ENCODE measurements around the gene SDHAF1. TPM values are rescaled to one million over a fixed set of nuclear protein-coding genes. Genes with fewer than 3 reads are reported as not detected.

SDHAF1 gene
- total and polyA plus RNA-seq, 2 of the 8 experiments (the other 6 are each of a cell fraction or from before 2014, with no cell fraction given), result 16.0 to 21.3 TPM

DNA sequence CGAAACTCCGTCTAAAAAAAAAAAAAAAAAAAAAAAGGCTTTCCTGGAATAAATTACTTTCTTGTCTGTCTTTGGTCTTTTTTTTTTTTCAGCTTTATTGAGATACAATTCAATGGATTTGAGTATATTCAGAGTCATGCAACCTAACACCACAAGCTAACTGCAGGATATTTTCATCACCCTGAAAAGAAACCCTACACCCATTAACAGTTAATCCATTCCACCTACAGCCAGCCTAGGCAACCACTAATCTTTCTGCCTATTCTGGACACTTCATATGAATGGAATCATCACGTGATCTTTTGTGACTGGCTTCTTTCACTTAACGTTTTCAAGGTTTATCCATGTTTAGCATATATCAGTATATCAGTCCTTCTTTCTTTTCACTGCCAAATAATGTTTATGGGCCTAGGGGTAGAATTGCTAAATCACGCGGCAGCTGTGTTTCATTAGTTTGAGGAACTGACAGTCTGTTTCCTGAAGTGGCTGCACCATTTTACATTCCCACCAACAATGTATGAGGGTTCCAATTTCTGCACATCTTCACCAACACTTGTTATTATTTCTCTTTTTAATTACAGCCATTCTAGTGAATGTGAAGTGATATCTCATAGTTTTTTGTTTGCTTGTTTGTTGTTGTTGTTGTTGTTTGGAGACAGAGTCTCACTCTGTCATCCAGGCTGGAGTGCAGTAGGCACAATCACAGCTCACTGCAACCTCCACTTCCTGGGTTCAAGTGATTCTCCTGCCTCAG, 38.9 kb upstream of the SDHAF1 start (continued):
- TF ChIP-seq, protein P1, sequence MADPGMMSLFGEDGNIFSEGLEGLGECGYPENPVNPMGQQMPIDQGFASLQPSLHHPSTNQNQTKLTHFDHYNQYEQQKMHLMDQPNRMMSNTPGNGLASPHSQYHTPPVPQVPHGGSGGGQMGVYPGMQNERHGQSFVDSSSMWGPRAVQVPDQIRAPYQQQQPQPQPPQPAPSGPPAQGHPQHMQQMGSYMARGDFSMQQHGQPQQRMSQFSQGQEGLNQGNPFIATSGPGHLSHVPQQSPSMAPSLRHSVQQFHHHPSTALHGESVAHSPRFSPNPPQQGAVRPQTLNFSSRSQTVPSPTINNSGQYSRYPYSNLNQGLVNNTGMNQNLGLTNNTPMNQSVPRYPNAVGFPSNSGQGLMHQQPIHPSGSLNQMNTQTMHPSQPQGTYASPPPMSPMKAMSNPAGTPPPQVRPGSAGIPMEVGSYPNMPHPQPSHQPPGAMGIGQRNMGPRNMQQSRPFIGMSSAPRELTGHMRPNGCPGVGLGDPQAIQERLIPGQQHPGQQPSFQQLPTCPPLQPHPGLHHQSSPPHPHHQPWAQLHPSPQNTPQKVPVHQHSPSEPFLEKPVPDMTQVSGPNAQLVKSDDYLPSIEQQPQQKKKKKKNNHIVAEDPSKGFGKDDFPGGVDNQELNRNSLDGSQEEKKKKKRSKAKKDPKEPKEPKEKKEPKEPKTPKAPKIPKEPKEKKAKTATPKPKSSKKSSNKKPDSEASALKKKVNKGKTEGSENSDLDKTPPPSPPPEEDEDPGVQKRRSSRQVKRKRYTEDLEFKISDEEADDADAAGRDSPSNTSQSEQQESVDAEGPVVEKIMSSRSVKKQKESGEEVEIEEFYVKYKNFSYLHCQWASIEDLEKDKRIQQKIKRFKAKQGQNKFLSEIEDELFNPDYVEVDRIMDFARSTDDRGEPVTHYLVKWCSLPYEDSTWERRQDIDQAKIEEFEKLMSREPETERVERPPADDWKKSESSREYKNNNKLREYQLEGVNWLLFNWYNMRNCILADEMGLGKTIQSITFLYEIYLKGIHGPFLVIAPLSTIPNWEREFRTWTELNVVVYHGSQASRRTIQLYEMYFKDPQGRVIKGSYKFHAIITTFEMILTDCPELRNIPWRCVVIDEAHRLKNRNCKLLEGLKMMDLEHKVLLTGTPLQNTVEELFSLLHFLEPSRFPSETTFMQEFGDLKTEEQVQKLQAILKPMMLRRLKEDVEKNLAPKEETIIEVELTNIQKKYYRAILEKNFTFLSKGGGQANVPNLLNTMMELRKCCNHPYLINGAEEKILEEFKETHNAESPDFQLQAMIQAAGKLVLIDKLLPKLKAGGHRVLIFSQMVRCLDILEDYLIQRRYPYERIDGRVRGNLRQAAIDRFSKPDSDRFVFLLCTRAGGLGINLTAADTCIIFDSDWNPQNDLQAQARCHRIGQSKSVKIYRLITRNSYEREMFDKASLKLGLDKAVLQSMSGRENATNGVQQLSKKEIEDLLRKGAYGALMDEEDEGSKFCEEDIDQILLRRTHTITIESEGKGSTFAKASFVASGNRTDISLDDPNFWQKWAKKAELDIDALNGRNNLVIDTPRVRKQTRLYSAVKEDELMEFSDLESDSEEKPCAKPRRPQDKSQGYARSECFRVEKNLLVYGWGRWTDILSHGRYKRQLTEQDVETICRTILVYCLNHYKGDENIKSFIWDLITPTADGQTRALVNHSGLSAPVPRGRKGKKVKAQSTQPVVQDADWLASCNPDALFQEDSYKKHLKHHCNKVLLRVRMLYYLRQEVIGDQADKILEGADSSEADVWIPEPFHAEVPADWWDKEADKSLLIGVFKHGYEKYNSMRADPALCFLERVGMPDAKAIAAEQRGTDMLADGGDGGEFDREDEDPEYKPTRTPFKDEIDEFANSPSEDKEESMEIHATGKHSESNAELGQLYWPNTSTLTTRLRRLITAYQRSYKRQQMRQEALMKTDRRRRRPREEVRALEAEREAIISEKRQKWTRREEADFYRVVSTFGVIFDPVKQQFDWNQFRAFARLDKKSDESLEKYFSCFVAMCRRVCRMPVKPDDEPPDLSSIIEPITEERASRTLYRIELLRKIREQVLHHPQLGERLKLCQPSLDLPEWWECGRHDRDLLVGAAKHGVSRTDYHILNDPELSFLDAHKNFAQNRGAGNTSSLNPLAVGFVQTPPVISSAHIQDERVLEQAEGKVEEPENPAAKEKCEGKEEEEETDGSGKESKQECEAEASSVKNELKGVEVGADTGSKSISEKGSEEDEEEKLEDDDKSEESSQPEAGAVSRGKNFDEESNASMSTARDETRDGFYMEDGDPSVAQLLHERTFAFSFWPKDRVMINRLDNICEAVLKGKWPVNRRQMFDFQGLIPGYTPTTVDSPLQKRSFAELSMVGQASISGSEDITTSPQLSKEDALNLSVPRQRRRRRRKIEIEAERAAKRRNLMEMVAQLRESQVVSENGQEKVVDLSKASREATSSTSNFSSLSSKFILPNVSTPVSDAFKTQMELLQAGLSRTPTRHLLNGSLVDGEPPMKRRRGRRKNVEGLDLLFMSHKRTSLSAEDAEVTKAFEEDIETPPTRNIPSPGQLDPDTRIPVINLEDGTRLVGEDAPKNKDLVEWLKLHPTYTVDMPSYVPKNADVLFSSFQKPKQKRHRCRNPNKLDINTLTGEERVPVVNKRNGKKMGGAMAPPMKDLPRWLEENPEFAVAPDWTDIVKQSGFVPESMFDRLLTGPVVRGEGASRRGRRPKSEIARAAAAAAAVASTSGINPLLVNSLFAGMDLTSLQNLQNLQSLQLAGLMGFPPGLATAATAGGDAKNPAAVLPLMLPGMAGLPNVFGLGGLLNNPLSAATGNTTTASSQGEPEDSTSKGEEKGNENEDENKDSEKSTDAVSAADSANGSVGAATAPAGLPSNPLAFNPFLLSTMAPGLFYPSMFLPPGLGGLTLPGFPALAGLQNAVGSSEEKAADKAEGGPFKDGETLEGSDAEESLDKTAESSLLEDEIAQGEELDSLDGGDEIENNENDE (IDR thresholded peaks at IDR 0.05; ENCODE audit: insufficient replicate concordance, low read length), result no peak
- no peak for TF ChIP-seq JUND (IDR thresholded peaks at IDR 0.05; ENCODE audit: low read length)
- no peak for TF ChIP-seq RAD21 (IDR thresholded peaks at IDR 0.05 in 1 of 2, conservative IDR thresholded peaks at IDR 0.05 in 1 of 2; ENCODE audit: low read depth in 2 of 2, low read length in 2 of 2)
- TF ChIP-seq SP2 (IDR thresholded peaks at IDR 0.05; ENCODE audit: low read length), result no peak
- no peak for TF ChIP-seq FOSL1 (IDR thresholded peaks at IDR 0.05; ENCODE audit: insufficient read depth, low read depth, low read length)
- no peak for TF ChIP-seq EGR1 (IDR thresholded peaks at IDR 0.05; ENCODE audit: borderline replicate concordance, low read depth, low read length)
- TF ChIP-seq SAP30 (IDR thresholded peaks at IDR 0.05; ENCODE audit: insufficient read depth, insufficient replicate concordance, low read length), result no peak
- TF ChIP-seq, protein P2, sequence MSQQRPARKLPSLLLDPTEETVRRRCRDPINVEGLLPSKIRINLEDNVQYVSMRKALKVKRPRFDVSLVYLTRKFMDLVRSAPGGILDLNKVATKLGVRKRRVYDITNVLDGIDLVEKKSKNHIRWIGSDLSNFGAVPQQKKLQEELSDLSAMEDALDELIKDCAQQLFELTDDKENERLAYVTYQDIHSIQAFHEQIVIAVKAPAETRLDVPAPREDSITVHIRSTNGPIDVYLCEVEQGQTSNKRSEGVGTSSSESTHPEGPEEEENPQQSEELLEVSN (IDR thresholded peaks at IDR 0.05), result no peak
- TF ChIP-seq ZNF274 (IDR thresholded peaks at IDR 0.05; ENCODE audit: borderline replicate concordance, extremely low read depth, low read length), result no peak

Measured in H1 (cell line).